Adrenal gland (tissue), 12 donors: ENCODE data around the gene TSHZ2. TPM values are rescaled to one million over a fixed set of nuclear protein-coding genes. Genes with fewer than 3 reads are reported as not detected.
A peak's percentile ranks its signal among the peaks of the same experiment; 100 is the strongest.

ENCODE experiments used
- DNase-seq, 7 donors: peaks; one replicate each; pipeline ENCODE4 v3.0.0-alpha.2; 2019 to 2020
- H3K27ac ChIP-seq, 5 donors: fragments of 200-600 bp; sonication (generic) in 4 of 5; 1 replicate in 3 of 5; 2 replicates in 2 of 5; pipeline versions ENCODE4 v1.5.1 to v1.8.0; 2016 to 2020; ENCODE audit warnings: mild to moderate bottlenecking in 1 of 5
- H3K27me3 ChIP-seq: fragments of 200-600 bp; 2 replicates; pipeline ENCODE4 v1.8.0; 2021
- H3K36me3 ChIP-seq, 2 donors: fragments of 200-600 bp; replicated peaks in 1 of 2; 1 replicate in 1 of 2; 2 replicates in 1 of 2; pipeline versions ENCODE4 v1.5.1 to v1.8.0; 2018 to 2022
- H3K4me1 ChIP-seq, 2 donors: fragments of 200-600 bp; replicated peaks in 1 of 2; 1 replicate in 1 of 2; 2 replicates in 1 of 2; pipeline versions ENCODE4 v1.5.1 to v1.8.0; 2018 to 2021
- H3K4me3 ChIP-seq, 4 donors: fragments of 200-600 bp; sonication (generic) in 3 of 4; one replicate each; pipeline ENCODE4 v1.5.1; 2016 to 2018
- H3K9me3 ChIP-seq, 3 donors: fragments of 200-600 bp; sonication (generic) in 1 of 3; replicated peaks in 1 of 3; 1 replicate in 2 of 3; 2 replicates in 1 of 3; pipeline versions ENCODE4 v1.5.1 to v1.8.0; 2016 to 2021
- CTCF ChIP-seq, 6 experiments: fragments of 450-650 bp in 4 of 6; fragments of 200-600 bp in 2 of 6; sonication (generic) in 1 of 6; IDR thresholded peaks; 1 replicate in 5 of 6; 2 replicates in 1 of 6; pipeline versions ENCODE4 v1.5.1 to v1.8.0; 2016 to 2021; ENCODE audit warnings: antibody characterized with exemption in 6 of 6, mild to moderate bottlenecking in 2 of 6, moderate library complexity in 1 of 6
- POLR2A ChIP-seq, 2 donors: fragments of 450-650 bp; IDR thresholded peaks; one replicate each; pipeline ENCODE4 v1.6.1; 2017; ENCODE audit warnings: antibody characterized with exemption in 2 of 2, mild to moderate bottlenecking in 2 of 2, moderate library complexity in 1 of 2
- WGBS, 4 donors: extraction: QIAGEN DNeasy Blood & Tissue Kit in 2 of 4; methylation state at CpG; one replicate each; pipeline versions ENCODE4 v1.1.5 to v1.1.7; 2013 to 2017; 5-methylcytosine and 5-hydroxymethylcytosine counted together
- intact Hi-C, 2 donors: fragments of 100-400 bp; cut with DNase I; formaldehyde crosslinking; loops; one replicate each; pipeline versions ENCODE4 v1.14.1 to v1.15.0; 2022 to 2023
- polyA plus RNA-seq, 3 donors: library from polyadenylated mRNA; stranded (reverse); fragments of 200-250 nt in 2 of 3; fragments of 350-450 nt in 1 of 3; fragmentation: Illumina TruSeq in 1 of 3; extraction: RNeasy Lipid Tissue Mini Kit (QIAGEN cat#74804) in 1 of 3; gene quantifications; one replicate each; pipeline ENCODE4 v1.2.3, GENCODE V29; 2013 to 2014
- total RNA-seq, 9 donors: library from RNA; depleted of rRNA in 4 of 9; stranded (reverse); fragments of >200 nt in 4 of 9; fragments of 120-200 nt in 1 of 9; fragmentation: NEBNext Ultra II Directional in 1 of 9; extraction: Animal tissue kit (Norgen Biotek cat#: 25700) in 1 of 9; gene quantifications; one replicate each; pipeline versions ENCODE4 v1.1.0 to v1.2.4, GENCODE V29; 2013 to 2023
- donor health status: healthy with polysubstance abuse.
- donor health status: Bipolar disorder and iron deficiency.
- donor health status: DM: yes; HTN: yes; CAD: no.
- donor health status: DM: no; HTN: no; CAD: no.
- donor health status: DM: no; HTN: no; CAD: no.
- donor health status: DM: yes; HTN: yes; CAD: no.

The TSHZ2 gene
- total and polyA plus RNA-seq, 12 donors, result 20.5 to 87.1 (median 52.4) TPM

- Histone ChIP-seq H3K4me3 (no peak overlapping the region), H3K9me3 (no peaks in the 10 kb centered on the region), H3K36me3 (no peaks in the 10 kb centered on the region), H3K27ac (peak overlapping the region in 2 of 5 donors; percentile 35 to 38), H3K4me1 (peaks cover 0 to 14% of the 10 kb centered on the region in 2 donors), H3K27me3 (no peaks in the 10 kb centered on the region)
- no peak for TF ChIP-seq POLR2A (IDR thresholded peaks at IDR 0.05)
- TF ChIP-seq CTCF (IDR thresholded peaks at IDR 0.05), result no peak
- intact Hi-C loops, result loop anchor here in 1 of 2 donors (10.0 kb wide), 1 partner anchor 320 kb away; no protein-coding TSS in a partner anchor
- WGBS, 4 donors, result 76 to 86% (median 81%) methylated on average over 1 of the region's 1 CpG
- DNase-seq, result peak in 4 of 7 donors; percentile 19 to 50 (median 34)
Measured at GRCh38 chr20:53224851-53225250, 252.7 kb downstream of the TSHZ2 start.

DNA sequence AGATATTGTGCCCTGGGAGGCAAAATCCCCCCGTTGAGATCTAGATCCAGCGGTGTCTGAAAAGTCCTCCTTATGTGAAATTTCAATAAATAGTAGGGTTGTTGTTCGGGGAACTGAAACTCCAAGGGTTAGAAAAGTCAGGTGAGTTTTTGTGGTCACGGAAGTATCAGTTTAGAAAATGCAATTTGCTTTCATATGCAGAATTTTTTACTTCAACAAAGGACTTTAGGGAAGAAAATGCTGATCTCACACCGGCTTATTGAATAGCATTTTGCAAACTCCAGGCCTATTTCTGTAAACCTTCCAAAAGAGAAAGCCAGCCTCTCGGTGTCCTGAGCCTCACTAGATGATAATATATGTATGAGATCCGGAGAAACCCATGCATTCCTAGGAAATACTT lies 254.7 kb downstream of the TSHZ2 start:
- Histone ChIP-seq H3K9me3 (no peaks in the 10 kb centered on the region), H3K27ac (peak overlapping the region in 1 of 5 donors; percentile 13), H3K27me3 (no peaks in the 10 kb centered on the region), H3K4me1 (peaks cover 0 to 14% of the 10 kb centered on the region in 2 donors), H3K36me3 (no peaks in the 10 kb centered on the region), H3K4me3 (no peak overlapping the region)
- TF ChIP-seq POLR2A (IDR thresholded peaks at IDR 0.05) (no peak), CTCF (IDR thresholded peaks at IDR 0.05) (no peak)
- intact Hi-C loops, result loop anchor here in 1 of 2 donors (10.0 kb wide), 1 partner anchor 318 kb away; no protein-coding TSS in a partner anchor
- DNase-seq, result no peak
- WGBS, 4 donors, result 62 to 75% (median 72%) methylated on average over 7 of the region's 7 CpGs

DNA sequence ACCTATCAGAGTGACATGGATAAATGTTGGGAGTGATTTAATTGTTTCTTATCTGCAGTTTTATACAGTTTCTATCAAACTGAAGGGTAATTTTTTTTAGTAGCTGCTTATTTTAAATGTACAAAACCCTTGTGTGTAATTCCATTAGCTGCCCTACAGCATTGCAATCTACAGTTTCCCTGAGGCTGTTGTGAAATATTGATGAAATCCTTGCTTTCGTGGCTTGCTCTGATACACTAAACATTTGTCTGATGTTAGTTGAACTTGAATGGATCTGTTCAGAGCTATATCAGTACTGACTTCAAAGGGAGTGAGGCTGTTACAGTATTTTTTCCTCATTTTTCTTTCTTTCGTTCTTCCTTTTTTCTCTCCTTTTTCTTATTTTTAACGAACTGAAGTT lies 255.4 kb downstream of the TSHZ2 start:
- no peak overlapping the region for H3K27ac ChIP-seq
- peaks cover 0 to 14% of the 10 kb centered on the region in 2 donors for H3K4me1 ChIP-seq
- no peaks in the 10 kb centered on the region for H3K9me3 ChIP-seq
- no peak for TF ChIP-seq POLR2A (IDR thresholded peaks at IDR 0.05)
- TF ChIP-seq CTCF (IDR thresholded peaks at IDR 0.05), result no peak
- 58 to 71% (median 66%) methylated on average over 3 of the region's 3 CpGs for WGBS, 4 donors
- no peak overlapping the region for H3K4me3 ChIP-seq
- no peaks in the 10 kb centered on the region for H3K27me3 ChIP-seq
- H3K36me3 ChIP-seq, result no peaks in the 10 kb centered on the region
- DNase-seq, result no peak
- intact Hi-C loops, result loop anchor here in 1 of 2 donors (10.0 kb wide), 1 partner anchor 317 kb away; no protein-coding TSS in a partner anchor

DNA sequence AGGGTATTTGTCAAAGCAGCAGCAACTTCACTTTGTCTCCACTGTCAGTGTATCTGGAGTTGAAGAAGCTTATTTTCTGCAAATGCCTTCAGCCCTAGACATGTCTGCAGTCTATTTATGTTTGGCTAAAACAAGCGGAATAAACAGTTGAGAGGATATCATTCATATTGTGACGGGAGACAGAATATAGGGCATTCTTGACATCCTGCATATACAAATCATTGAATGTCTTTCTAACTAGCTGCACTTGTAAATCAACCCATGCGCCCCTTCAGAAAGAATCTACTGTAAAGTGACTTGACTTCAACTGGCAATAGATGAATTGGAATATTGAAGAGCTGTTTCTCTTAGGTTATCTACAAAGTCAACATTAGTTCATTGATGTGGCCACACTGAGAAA lies 258.9 kb downstream of the TSHZ2 start:
- TF ChIP-seq CTCF (IDR thresholded peaks at IDR 0.05), result no peak
- TF ChIP-seq POLR2A (IDR thresholded peaks at IDR 0.05), result no peak
- no peak for DNase-seq
- intact Hi-C loops, result no loop called here
- H3K9me3 ChIP-seq, result no peaks in the 10 kb centered on the region
- no peak overlapping the region for H3K4me3 ChIP-seq
- no peaks in the 10 kb centered on the region for H3K27me3 ChIP-seq
- H3K4me1 ChIP-seq, result peaks cover 0 to 4% of the 10 kb centered on the region in 2 donors
- WGBS, 4 donors, result 90 to 94% (median 92%) methylated on average over 3 of the region's 3 CpGs
- H3K27ac ChIP-seq, result no peak overlapping the region
- no peaks in the 10 kb centered on the region for H3K36me3 ChIP-seq
